Stimulated activated CD4-positive, alpha-beta T cell treated with anti-CD3 and anti-CD28 coated beads, Interleukin-12 subunit alpha, Interleukin-12 subunit beta, amount 100 ng/mL, for 4 hours (primary cell): ENCODE data around the gene TOR1AIP2.

Experiments used
- DNase-seq: peaks from one replicate; pipeline ENCODE4 v3.0.0-alpha.2; 2020

Gene TOR1AIP2

DNA sequence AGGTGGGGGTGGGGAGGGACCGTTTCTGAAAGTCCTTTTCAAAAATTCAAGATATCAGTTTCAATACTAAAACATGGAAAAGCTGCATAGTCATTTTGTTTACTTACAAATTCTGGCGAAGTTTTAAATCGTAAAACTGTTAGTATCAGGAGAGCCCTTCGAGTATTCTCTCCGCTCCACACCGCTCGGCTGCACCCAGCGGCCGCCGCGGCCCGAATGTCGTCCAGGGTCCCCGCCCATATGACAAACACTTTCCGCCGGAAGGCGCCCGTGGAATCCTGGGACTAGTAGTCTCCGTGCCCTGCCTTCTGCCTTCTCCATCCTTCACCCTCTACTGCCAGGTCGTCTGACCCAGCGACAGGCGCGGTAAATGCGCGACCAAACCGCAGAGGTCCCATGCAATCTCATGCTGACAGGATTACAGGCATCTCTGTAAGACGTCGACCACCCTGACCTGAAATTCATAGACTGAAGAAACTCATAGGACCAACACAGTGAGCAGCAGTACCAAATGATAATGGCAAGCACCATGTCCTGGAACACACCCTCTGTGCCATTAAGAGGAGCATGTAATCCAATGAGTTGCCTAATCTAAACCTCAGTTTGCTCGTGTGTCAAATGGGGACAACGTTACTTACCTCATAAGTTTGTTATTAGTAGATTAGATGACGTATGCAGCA is at the start of gene TOR1AIP2:
TOR1AIP2 (minus strand) TSS at position 218 of the 680 bp plus-strand sequence. CDS start 25,138 bp downstream, outside the sequence.
- peak; percentile 82 for DNase-seq

DNA sequence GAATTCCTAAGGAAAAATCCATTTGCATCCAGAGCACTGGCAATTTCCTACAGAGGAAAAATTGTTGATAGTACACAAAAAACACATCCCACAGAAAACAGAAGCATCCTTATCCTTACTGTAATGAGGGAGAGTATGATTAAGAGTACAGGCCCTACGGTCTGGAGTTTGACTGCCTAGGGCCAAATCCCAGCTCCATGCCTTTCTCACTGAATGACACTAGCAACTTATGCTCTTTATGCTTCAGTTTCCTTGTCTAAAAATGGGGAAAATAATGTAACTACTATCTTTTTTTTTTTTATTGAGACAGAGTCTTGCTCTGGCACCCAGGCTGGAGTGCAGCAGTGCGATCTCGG is 49.2 kb upstream of the TOR1AIP2 start:
- no peak for DNase-seq

DNA sequence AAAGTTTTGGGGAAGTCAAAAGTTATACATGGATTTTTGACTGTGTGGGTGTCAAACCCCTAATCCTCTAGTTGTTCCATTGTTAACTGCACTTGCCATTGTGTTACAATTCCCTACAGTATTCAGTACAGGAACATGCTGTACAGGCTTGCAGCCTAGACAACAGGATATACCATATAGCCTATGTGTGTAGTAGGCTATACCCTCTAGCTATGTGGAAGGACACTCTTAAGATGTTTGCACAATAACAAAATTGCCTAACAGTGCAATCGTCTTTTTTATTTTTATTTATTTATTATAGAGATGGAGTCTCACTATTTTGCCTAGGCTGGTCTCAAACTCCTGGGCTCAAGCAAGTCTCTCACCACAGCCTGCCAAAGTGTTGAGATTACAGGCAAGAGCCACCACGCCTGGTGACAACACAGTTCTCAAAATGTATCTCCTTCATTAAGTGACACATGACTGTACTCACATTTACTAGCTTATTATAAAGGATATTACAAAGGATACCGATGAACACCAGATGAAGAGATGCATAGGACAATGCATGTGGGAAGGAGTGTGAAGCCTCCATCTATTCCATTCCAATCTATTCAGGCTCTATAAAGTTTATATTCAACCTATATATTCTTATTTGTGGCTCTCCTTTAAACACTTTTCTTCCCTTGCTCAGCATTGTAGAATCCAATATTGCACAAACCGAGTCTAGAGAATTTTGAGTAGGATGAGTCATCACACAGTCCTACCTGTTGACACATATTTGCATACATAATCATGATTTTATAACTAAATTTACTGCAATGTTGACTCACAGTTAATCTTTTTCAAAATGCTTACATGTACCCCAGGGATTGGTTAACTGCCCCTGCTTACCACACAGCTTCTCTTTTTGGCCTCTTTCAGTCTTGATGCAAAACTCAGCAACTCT is 48.6 kb upstream of the TOR1AIP2 start:
- DNase-seq = no peak

DNA sequence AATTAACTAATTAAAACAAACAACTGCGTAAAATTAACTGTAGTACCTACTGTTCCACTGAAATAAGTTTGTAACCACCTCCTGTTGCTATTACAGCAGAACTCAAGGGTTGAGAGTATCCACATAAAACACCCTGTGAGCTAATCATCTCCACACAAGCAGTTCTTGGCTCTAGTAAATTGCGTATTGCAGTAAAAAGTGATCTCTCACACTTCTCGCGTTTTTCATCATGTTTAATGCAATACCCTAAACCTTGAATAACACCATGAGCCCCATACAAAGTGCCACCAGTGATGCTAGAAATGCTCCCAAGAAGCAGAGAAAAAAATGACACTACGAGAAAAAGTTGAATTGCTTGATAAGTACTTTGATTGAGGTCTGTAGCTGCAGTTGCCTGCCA is 47.7 kb upstream of the TOR1AIP2 start:
- no peak for DNase-seq

DNA sequence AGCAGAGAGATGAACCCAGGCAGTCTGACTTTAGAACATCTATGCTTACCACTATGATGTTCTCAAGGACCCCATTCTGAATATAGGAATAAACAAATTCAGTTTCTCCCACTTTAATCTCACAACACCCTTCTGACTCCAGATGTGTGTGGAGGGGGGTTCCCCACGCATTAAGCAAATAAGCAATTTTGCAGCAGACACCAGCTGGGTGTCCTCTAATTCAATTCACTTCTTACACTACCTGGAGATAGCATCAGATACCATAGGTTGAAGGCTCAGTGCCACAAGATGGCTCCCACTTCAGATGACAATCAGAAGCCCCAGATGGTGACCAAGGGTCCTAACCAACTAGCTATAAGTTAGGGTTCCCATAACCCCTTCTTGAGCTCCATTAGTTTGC is 46.7 kb upstream of the TOR1AIP2 start:
- no peak for DNase-seq

DNA sequence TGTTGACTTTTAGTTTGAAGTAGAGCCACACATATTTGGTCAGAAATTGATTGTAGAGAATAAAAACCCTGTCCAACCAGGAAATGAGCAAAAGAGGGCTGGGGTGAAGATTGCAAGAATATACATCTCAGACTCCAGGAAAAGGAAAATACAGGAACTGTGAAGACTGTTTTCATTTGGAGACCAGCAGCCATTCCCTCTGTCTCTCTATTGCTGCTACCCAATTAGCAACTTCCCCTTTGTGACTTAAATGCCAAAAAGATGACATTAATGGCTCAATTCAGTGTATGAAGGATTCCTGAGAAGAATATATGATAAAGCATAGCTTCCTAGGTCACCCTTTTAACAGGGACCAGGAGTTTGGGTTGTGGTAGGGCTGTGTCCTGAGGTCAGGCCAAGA is 45.4 kb upstream of the TOR1AIP2 start:
- DNase-seq = no peak

DNA sequence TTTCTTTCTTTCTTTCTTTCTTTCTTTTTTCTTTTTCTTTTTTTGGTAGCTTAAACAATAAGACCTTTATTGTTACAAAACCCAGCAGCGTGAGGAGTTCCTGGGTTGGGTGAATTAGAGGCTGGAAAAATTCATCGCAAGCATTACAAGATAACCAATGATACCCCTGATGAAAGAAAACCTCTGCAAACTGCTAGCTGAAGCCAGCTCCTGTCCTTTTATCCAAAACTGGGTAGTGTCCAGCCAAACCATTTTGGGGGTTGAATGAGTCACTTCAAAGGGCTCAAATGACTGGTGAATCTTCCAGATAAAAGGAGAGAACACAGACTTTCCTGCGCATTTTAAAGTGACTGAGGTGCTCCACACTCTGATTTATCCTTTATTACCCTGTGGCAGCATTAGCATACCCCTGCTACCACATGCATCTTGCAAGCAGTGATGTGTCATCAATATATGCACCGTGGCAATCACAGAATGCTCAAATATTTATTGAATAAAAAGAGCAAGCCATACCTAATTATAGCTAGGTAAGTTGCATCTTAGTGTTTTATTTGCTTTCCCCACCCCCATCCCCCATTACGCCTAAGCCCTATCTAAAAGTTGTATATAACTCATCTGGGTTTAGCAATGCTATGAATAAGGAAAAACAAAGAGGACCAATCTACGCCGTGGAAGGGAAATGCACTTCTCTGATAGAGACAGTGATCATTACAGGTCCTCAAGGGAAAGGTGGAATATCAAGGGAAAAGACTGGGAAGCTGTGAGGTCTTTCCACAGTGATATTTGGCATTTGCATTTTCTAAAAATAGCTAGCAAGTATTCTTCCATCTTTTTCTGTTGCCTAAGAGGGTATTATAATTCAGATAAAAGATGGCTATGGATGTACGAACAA is 44.6 kb upstream of the TOR1AIP2 start:
- DNase-seq = no peak

DNA sequence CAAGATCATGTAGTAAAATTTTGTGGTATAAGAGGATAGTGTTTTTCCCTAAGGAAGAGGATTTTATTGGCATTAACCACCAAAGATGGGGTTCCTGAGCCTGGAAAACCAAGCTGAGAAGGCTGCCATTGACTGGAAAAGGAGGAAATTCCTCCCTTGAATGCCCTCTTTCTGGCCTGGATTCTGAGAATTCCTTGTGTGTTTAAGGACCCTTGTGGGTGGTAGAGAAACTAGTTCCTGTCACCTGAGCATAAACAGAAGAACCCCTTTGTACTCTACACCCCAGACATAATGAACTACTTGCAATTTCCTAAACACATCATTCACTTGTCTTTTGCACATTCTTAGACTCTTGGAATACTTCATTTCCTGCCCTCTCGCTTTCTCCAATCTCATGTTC is 43.9 kb upstream of the TOR1AIP2 start:
- DNase-seq = no peak

DNA sequence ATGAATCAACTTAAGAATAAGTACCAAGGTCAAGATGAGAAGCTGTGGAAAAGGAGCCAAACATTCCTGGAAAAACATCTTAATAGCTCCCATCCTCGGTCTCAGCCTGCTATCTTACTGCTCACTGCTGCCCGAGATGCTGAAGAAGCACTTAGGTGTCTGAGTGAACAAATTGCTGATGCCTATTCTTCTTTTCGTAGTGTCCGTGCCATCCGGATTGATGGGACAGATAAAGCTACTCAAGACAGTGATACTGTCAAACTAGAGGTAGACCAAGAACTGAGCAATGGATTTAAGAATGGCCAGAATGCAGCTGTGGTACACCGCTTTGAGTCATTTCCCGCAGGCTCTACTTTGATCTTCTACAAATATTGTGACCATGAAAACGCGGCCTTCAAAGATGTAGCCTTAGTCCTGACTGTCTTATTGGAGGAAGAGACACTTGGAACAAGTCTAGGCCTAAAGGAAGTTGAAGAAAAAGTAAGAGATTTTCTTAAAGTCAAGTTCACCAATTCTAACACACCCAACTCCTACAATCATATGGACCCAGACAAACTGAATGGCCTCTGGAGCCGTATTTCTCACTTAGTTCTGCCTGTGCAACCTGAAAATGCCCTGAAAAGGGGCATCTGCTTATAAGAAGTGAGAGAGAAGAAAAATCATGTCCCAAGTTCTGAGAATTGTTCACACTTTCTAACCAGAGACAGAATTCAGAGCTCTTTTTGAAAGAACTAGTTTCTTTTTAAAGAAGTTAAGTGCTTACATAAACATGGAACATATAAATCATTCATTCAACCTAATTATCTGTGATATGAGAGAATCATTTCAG is 40.2 kb upstream of the TOR1AIP2 start:
- no peak for DNase-seq

DNA sequence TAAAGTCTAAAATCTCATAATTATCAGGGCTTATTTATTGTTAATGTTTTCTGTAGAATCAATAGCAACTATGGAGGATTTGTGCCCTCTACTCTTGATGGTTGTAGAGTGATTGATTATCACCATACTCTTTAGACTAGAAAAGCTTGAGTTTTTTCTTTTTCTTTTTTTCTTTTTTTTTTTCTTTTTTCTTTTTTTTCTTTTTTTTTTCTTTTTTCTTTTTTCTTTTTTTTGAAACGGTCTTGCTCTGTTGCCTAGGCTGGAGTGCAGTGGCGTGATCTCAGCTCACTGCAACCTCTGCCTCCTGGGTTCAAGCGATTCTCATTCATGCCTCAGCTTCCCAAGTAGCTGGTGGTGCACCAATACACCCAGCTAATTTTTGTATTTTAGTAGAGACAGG is 34.2 kb upstream of the TOR1AIP2 start:
- no peak for DNase-seq

DNA sequence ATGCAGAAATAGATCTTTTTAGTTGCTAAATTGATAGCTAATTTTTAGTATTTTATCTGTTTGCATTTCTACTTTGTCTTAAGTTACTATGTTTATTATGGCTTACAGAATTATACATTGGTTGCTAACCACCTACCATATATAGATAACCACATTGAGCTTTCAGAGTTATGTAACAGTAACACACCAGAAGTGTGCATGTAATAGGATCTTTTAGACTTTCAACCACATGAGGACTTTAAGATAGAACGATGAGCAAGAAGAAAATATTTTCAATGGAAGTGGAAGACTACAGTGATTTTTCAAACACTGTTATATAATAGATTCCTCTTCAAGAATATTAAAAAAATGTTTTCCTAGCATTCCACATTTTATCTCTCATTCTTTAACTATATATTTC is 33.3 kb upstream of the TOR1AIP2 start:
- no peak for DNase-seq

DNA sequence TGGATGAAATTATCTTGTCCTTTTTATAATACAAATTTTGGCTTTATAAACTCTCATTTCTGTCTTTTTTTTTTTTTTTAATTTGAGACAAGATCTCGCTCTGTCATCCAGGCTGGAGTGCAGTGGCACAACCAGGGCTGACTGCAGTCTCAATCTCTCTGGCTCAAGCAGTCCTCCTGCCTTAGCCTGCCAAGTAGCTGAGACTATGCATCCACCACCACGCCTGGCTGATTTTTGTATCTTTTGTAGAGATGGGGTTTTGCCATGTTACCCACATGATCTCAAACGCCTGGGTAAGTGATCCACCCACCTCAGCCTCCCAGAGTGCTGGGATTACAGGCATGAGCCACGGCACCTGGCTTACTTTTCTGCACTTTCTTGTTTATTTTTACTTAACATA is 12.0 kb upstream of the TOR1AIP2 start:
- DNase-seq = no peak

DNA sequence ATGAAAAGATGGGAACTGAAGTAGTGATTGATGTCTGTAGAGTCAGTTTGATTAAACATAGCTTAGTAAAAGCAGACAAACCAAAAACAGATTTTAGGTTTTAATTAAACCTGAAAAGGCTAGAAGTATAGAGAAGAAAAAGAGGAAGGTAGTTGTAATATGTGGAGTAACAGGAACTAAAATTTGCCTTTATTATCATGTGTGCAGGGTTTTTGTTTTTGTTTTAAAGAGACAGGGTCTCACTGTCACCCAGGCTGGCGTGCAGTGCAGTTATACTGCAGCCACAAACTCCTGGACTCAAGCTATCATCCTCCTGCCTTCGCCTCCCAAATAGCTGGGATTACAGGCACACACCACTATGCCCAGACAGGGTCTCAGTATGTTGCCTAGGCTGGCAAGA is 10.5 kb upstream of the TOR1AIP2 start:
- DNase-seq = no peak

DNA sequence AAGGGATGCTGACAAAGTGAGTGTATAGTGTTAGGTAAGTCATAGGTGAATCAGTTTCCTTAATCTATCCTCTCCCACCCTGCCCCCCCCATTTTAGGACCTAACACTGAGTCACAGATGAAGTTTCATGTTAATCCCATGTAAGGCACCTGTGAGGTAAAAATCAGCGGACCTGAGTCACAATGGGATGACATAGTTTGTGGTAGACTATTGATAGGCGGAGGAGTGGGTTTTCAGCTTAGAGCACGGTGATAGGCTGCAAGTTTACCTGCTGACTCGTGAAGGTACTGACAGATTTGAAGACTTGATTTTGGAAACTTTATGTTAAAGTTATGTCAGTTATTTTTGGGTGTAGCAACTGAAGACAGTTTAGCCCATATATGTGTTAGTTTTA is 6.1 kb upstream of the TOR1AIP2 start:
- peak; percentile 28 for DNase-seq

DNA sequence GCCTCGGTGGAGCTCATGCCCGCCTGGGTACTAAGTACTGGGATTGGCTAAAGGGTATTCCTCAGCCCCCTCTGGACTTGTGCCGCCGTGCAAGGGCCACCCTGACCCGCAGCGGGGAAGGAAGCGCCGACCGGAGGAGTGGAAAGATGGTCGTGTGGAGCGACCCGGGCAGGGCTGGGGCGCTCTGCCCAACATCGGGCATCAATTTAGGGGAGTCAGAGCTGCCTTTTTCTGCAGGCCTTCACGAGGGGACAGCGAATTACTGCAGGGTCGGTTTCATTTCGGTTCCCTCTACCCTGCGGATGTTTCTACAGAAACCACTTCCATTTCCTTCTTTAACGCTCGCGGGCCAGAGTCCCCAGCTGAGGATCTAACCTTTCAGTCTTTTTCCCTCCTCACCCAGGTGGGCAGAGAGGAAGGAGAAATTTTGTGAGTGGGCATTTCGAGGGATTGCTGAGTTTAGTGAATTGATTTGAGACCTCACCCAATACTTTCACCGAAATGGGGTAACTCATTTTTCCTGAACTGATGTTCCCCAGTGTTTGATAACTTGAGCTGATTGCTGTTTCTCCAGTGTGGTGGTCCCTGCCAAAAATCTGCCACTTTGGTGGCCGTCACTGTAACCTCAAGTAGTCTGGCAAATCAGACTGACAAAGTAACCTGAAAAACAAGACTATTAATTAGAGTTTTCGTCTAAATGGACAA is 5.6 kb upstream of the TOR1AIP2 start:
- DNase-seq = no peak

DNA sequence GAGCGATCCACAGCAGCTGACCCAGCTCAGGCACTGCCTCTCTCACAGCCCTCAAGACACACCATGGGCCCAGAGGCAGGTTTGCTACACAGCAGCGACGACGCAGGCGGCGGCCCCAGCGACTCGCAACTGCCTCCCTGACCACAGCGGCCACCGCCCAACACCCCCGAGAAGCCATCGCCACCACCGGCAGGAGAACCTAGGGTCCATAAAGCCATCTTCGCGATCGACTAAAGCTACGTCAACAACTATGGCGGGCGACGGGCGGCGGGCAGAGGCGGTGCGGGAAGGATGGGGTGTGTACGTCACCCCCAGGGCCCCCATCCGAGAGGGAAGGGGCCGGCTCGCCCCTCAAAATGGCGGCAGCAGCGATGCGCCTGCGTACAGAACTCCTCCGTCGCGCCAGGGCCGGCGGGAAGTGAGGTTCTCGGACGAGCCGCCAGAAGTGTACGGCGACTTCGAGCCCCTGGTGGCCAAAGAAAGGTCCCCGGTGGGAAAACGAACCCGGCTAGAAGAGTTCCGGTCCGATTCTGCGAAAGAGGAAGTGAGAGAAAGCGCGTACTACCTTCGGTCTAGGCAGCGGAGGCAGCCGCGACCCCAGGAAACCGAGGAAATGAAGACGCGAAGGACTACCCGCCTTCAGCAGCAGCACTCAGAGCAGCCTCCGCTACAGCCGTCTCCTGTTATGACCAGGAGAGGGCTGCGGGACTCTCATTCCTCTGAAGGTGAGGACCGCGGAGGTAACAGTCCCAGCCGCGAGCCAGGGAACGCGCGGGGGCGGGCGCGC is 4.8 kb upstream of the TOR1AIP2 start, which contains the start of gene TOR1AIP1:
TOR1AIP1 (plus strand) TSS at position 33 of the 787 bp plus-strand sequence; CDS start at position 251, 218 bp downstream.
- peak; percentile 93 for DNase-seq

DNA sequence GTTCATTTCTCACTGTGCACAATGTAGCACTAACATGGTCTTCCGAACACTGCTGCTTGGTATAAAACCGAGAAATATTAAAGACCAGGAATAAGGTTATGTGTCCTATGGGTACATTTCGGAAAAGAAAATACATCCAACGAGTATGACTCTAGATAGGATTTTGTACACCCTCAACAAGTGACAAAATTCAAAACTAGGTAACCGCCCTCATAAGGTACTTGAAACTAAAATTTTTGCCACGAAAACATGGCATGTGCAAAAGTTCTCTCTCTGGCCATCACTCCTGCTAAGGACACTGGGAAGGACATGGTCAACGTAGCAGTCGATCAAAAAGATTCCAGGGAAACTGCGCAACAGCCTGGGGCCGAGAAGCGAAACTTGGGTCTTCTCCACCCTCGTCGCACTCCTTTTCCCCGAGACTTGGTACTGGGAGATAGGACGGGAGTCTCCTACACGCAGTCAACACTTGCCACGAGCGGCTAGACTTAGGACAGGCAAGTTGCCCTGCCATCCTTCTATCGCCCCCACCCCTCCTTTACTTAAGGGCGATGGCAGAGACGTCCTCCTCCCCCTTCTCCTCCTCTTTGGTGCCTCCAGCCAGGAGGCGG is 4.1 kb upstream of the TOR1AIP2 start:
- DNase-seq = no peak

DNA sequence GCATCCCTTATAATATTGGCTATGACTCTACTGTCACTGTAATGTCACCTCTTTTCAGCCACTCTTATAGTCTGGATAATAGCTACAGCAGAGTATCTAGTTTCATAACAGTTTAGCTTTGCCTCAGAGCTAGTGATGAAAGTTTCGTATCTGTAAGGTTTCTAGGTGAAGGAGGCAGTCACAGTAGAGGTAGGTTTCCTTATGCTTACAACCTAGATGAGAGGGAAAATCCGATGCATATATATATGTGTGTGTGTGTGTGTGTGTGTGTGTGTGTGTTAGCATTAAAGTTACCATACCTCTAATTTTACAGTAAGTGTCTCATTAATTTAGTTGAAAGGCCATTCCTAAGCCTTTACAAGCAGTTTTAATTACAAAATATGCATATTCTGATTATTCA is 2.2 kb upstream of the TOR1AIP2 start:
- DNase-seq = no peak

DNA sequence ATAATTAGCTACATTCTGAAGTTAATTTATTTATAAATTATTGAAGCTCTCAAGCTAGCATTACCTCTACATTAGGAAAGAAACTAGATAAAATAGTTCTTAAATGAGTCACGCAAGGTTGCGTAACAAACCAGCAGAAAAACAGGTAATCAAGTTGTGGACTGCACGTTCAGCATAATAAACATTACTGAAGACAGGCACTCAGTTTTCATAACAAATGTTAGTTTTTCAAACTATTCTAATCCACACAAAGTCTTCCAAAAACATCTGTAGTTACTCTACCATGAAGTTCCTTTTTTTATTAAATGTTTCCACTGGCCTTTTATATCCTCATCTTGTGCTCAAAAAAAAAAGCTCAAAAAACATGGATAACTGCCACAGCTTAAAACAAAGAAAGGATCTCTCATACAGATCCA is 1.3 kb downstream of the TOR1AIP2 start:
- no peak for DNase-seq

DNA sequence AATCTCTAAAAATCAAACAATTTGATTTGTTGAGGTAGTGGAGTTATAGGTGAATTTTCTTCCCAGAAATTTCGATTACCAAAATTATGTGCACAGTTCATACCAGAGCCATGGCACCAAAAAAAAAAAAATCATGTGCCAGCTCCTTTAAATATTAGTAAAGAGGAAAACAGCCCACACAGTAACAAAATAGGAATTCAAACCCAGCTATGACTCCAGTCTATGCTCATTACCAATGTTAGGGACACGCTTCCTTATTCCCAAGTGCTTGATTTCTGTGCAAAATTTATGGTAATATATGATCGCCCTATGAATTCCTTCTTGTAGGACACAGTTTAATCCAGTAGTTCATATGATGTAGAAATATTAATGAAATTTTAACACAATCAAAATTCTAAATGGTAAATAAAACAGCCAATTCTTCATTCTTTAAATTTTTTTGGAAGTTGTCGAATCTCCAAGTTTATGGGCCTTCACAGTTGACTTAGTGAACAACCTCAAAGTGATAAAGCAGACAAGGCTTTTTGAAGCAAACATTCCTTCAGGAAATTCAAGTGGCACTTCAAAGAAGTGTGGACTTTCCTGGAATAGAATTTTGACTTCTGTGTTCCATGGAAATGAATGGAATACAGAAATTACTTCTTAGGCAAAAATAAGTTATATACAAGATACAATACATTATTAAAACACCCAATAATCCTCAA is 1.9 kb downstream of the TOR1AIP2 start:
- no peak for DNase-seq
